Prostate gland (tissue), 2 donors: ENCODE data around the gene FBXL17.

Experiments used
- CTCF ChIP-seq, 4 experiments: fragments of 200-600 bp in 2 of 4; fragments of 450-650 bp in 2 of 4; sonication (generic) in 2 of 4; IDR thresholded peaks; 1 replicate in 3 of 4; 2 replicates in 1 of 4; pipeline ENCODE4 v1.5.1; 2016 to 2019; ENCODE audit warnings: antibody characterized with exemption in 4 of 4, mild to moderate bottlenecking in 2 of 4, moderate library complexity in 2 of 4
- POLR2A ChIP-seq: fragments of 450-650 bp; IDR thresholded peaks from one replicate; pipeline ENCODE4 v1.6.1; 2016; ENCODE audit warnings: antibody characterized with exemption, mild to moderate bottlenecking
- POLR2AphosphoS5 ChIP-seq: sonication (generic); formaldehyde crosslinking; IDR thresholded peaks from one replicate; pipeline ENCODE4 v1.6.1; 2017; ENCODE audit warnings: antibody characterized with exemption

GRCh38 chr5:108101821-108102220, 280.1 kb downstream of the FBXL17 start:
- TF ChIP-seq CTCF (IDR thresholded peaks at IDR 0.05) (no peak), POLR2AphosphoS5 (no peak), POLR2A (no peak)
